NCI-H748 treated with DMSO at 0.1 percent for 48 hours (cell line): ENCODE data around the gene ZP2.
"Not testable (repeated sequence)": the region's sequence is repeated elsewhere in the genome, so short reads cannot be mapped to it uniquely, and the experiment has no call there.

Experiments
- DNase-seq: peaks from one replicate; lab custom pipeline; 2025; lab: John Stamatoyannopoulos, UW

The ZP2 gene

DNA sequence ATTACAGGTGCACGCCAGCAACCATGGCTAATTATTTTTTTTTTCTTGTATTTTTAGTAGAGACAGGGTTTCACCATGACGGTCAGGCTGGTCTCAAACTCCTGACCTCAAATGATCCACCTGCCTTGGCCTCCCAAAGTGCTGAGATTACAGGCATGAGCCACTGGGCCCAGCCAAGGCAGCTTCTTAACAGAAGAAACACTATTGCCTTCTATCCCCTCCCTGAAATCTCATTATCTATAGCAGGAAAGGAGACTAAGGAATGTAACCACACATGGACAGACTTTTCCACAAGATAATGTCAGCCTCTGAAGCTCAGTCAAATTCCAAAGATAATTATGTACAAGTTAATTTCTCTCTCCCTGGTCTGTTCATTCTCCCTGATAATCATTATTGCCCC lies 5.7 kb upstream of the ZP2 start:
- no peak for DNase-seq

DNA sequence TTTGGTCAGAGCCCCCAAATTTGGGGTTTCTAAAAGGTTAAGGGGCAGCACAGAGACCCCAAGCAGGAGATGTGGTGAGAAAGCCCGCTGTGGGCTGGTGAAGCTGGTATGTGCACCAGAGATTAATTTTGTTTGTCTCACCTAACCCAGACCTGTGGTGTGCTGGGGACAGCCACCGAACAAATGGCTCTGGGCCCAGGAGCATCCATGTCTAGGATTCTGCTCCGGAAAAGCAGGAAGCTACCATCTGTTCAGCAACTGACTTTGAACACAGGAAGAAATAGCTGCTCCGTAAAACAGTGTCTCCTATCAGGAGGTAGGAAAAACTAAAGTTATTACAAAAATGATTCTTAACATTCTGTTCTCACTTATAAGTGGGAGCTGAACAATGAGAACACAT lies 2.7 kb upstream of the ZP2 start:
- DNase-seq: no peak

DNA sequence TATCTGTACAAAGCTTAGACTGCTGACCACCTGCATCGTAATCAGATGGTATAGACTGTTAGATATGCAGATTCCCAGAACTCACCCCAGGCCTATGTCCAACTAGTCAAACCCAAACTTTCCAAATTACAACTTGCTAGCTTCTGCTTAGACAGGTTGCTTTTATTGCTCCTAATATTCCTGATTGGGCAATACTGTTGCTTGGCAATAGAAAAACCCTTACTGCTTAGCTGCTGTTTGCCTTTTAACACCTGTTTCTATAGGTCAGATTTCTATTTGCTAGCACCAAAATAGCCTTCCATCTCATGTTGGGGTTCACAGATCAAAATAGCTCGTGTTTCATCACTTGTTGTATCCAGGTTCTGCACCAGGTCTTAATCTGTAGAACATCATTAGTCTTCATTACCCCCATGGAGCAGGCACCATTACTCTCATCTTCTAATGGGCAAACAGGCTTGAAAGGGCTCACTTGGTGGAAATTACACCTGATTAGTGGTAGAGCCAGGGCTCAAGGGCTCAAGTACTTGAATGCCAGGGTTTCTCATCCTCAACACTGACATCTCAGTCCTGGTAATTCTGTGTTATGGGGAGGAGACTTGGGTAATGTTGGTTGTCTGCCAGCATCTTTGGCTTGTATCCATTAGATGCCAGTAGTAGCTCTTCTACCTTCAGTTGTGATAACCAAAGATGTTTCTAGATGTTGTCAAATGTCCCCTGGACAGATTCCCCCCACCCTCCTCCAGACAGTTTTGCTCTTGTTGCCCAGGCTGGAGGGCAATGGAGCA lies 2.7 kb downstream of the ZP2 start:
- DNase-seq: no peak

DNA sequence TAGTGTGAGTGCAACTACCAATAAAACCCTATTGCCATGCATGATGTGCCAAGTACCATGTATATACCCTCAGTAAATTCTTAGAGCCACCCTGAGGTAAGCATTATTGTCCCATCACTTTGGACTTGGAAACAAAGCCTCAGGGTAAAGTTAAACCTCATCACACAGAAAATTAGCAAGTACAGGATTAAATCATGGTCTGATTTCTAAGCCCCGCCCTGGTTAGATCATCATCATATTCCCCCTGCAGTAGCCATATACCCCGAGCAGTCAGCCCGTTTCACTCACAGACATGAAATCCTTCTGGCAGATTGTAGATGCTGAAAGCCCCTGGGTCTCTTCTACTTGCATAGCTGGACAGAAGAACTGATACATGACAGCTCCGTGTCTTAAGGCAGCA lies 4.8 kb downstream of the ZP2 start:
- DNase-seq: no peak

DNA sequence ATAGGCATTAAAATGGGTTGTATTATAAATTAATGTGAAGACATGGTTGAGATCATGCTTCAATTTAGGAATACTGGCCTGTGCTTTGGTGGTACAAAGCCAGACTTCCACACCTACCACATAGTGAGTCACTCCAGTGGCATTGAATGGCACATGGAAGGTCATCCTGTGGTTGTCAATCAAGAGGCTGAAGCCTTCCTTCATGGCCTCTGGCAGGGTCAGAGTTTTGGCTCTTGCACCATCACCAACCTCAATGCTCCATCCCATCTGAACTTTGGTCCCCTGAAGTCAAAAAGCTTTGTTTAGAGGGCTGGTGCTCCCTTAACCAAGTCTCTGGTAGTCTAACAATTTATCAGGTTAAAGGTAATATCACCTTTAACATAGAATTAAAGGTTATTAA lies 6.1 kb downstream of the ZP2 start:
- no peak for DNase-seq

DNA sequence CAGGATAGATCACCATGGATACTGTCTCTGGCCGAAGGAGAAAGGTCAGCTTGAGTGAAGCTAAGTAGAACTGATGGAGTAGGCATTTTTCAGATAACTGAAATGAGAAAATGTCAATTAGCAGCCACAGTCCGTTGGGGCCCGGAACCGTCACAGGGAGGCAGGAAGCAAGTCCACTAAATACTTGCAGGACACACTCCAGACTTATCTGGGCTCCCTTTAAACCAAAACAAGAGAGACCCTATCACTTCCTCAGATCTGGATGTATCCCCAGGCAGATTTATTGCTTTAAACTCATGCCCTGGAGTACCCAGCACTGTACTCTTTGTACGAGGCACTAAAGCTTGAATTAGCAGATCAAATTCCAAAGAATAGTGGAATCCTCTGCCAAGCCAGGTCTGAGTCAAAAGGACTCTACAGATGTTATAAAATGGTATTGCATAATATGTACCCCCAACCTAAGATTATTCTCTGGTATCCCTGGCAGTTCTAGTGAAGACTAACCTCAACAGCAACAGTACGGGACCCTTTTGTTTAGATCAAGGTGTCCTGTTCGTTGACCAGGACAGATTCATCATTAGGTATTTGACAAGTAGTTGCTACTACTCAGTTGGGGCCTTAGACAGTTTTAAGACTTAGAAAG lies 8.1 kb downstream of the ZP2 start:
- no peak for DNase-seq

DNA sequence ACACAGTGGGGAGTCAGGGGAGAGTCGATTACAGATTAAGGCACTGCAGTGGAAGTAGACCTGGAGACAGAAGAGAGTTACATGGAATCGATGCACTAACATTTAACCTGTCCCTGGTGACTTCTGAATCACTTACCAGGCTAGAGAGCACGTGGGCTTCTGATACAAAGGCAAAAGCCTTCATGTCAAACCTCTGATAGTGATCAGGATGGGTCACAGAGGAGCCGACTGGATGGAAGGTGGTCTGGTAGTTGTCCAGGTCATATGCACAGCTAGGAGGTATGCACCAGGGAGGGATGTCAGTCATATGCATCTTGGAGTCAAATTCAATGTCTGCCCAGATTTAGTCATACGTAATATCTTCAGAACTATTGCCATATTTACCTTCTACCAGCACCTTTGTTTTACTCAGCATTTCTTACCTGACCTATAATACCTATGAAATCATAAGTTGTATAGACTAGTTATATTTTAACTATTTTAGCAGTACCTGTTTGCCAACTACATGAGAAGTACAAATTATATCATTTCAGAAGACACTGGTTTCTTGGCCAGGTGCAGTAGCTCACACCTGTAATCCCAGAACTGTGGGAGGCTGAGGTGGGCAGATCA lies 11.7 kb downstream of the ZP2 start:
- no peak for DNase-seq

DNA sequence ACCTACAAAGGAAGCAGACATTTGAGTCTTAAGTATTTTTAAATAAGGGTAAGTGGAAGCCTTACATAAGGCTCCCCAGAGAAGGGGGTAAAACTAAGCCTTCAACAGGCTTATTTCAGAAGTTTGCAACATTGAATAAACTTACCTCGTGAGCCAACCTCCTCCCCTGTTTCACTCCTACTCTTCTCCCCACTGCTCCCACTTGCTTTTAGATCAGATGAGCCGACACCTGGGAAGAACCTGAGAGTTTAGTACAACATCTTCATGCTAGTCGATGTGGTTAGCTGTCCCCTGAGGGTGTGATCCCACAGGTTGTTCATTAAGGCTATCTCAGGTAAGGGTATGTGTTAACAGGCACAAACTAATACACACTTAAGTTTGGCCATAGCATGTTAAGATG lies 13.8 kb downstream of the ZP2 start:
- no peak for DNase-seq

DNA sequence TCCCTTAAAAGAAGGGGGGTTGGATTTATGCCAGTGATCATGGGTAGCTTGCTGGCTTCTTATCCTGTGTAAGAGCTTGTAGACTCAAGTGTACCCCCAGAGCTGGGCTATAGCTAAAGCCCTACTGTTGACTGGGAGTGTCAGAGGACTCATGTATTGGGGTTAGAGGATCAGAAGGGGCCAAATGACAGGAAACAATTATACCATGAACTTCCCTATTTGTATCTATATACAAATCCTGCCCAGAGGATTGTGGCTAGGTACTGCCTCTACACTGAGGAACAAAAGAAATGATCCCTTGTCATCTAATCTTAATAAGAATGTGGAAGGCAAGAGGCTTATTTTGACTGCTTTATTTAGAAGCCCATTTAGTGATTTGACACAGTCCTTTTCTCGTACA lies 14.3 kb downstream of the ZP2 start:
- no peak for DNase-seq

DNA sequence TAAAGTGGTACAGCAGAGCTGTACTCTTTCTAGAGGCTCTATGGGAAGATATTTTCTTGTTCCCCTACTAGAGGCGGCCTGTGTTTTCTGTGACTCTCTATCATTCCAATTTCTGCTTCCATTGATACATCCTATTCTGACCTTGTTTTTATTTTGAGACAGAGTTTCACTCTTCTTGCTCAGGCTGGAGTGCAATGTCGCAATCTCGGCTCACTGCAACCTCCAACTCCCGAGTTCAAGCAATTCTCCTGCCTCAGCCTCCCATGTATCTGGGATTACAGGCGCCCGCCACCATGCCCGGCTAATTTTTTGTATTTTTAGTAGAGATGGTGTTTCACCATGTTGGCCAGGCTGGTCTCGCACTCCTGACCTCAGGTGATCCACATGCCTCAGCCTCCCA lies 16.0 kb downstream of the ZP2 start:
- not testable (repeated sequence) for DNase-seq

DNA sequence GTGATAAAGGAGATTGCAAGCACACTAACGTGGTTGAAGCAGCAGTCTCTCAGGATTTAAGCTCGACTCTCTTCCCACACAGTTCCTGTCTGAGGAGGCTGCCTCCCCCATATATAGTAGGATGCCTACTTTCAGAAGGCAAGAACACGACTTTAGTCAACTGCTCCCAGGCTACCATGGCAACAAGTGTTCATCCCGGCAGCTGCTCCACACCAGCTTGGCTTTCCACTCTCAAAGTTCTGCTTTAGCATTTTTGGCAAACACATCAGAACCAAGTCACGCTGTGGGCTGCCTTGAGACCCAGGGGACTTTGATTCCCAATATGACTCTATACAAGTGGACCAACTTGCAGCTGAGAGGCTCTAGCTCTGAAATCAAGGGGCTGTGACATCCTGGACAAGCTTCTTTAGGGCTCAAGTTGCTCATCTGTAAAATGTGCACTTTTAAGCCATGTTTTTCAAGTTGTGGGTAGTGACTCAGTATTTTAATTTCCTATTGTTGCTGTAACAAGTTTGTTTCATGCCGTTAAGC lies 16.5 kb downstream of the ZP2 start:
- no peak for DNase-seq

DNA sequence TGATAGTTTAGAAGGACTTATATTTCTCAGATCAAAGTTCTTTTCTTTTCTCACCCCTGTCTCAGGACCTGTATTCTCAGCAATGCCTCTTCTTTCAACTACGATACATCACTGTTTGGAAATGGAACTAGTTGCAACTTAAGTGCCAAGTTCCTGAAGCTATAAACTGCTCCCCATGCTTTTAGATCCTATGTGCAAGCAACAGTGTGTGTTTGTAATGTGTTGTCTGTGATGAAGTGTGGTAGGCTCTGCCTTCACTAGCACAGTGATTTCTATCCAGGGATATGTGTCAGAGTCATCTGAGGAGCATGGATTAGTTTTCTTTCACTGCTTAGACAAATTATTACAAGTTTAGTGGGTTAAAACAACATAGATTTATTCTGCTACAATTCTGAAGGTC lies 18.4 kb downstream of the ZP2 start:
- DNase-seq: no peak

DNA sequence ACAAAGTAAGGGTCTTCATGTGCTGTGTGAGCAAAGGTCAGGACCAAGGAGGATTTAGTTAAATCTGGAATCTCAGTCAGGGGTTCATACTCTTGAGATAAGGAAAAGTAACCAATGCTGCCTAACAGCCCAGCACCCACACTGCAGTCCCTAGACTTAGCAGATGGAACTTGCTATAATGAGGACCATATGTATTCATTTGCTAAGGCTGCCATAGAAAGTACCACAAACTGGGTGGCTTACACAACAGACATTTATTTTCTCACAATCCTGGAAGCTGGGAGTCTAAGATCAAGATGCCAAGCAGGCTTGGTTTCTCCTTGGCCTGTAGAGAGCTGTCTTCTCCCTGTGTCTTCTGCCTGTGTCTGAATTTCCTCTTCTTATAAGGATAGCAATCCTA lies 20.8 kb downstream of the ZP2 start:
- no peak for DNase-seq

DNA sequence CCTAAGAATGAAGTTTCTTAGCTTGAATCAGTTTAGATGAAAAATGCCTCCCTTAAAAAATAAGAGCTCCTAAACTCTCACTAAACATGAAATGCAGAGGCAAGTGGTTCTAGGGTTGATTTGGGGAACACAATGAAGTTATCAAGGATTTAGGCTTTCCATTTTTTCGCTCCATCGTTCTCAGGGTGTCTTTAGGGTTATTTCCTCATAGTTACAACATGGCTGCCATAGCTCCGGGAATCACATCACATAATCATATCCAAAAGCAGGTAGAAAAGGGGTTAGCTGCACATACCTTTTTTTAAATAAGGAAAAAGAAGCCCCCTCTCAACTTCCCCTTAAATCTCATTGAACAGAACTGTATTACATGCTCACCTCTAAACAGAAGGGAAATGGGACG lies 21.4 kb downstream of the ZP2 start:
- DNase-seq: no peak

DNA sequence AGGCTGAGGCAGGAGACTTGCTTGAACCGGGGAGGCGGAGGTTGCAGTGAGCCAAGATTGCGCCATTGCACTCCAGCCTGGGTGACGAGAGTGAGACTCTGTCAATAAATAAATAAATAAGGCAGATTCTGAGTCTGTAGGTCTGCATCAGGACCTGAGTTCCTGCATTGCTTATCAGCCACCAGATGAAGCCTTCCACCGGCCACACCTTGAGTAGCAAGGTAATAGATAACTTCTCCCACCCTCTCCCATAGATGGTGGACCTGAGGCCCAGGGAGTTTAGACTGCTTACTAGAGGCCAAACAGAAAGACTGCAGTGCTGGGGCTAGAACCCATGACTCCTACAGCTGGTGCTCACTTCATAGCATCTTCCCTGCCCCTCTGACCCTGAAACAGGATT lies 22.1 kb downstream of the ZP2 start:
- DNase-seq: no peak

DNA sequence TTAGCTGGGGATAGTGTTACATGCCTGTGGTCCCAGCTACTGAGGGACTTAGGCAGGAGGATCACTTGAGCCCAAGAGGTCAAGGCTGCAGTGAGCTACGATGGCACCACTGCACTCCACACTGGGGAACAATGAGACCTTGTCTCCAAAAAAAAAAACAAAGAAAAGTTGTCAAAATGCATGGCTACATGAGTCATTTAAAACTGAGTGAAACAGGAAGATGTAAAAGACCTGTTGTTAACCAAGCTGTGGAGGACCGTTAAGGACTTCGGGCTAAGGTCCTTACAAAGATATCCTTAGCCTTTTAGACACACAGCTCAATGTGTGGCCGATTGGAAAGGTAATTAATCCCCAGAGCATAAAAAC lies 25.1 kb downstream of the ZP2 start:
- DNase-seq: no peak

DNA sequence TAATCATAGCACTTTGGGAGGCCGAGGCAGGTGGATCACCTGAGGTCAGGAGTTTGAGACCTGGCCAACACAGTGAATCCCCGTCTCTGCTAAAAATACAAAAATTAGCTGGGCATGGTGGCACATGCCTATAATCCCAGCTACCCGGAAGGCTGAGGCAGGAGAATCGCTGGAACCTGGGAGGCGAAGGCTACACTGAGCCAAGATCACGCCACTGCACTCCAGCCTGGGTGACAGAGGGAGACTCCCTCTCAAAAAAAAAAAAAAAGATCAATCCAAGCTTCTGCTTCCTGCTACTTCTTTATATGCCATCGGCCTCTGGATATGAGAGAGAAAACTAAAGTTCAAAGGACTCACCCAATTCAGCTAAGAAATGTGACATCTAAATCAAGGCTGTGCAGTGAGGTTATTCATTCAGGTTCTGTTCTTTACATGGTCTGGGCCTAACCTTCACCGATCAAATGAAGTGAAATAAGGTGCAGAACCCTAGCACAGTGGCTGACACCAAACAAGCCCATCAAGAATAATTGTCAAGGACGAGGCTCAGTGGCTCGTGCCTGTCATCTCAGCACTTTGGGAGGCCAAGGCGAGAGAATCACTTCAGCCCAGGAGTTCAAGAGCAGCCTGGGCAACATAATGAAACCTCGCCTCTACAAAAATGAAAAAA lies 25.6 kb downstream of the ZP2 start:
- DNase-seq: no peak

DNA sequence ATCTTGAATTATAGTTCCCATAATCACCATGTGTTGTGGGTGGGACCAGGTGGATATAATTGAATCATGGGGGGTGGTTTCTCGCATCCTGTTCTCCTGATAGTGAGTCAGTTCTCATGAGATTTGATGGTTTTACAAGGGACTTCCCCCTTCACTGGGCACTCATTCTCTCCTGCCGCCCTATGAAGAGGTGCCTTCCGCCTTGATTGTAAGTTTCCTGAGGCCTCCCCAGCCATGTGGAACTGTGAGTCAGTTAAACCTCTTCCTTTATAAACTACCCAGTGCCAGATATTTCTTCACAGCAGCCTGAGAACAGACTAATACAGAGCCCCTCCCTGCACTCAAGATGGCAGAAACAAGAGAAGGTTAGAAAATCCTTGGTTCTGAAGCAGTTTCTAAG lies 26.5 kb downstream of the ZP2 start:
- no peak for DNase-seq

DNA sequence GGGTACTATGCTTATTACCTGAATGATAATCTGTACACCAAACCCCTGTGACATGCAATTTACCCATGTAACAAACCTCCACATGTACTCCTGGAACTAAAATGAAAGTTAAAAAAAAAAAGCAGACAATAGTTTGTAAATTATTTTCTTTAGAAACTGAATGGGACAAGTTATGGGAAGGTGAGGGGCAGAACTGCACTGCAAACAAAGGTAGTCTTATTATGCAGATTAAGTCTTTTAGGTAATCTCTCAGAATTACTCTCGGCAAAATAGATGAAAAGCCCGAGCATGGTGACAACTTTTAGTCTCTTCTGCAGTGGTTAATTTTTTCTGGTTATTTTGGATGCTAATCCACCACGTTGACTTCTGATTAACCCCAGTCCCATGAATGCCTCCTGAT lies 27.4 kb downstream of the ZP2 start:
- DNase-seq: no peak

DNA sequence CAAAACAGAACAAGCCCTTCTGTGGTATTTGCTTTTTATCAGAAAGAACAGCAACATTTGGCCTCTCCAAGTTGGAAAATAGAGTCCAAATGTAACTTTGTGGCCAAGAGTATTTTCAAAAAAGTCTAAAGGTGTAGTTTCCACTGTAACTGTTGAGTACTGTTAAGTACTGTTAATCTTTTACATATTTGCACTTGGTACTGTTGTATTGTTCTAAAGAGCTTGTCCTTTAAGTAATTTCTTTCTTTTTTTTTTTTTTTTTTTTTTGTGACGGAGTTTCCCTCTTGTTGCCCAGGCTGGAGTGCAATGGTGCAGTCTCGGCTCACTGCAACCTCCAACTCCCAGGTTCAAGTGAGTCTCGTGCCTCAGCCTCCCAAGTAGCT lies 31.4 kb downstream of the ZP2 start:
- no peak for DNase-seq

DNA sequence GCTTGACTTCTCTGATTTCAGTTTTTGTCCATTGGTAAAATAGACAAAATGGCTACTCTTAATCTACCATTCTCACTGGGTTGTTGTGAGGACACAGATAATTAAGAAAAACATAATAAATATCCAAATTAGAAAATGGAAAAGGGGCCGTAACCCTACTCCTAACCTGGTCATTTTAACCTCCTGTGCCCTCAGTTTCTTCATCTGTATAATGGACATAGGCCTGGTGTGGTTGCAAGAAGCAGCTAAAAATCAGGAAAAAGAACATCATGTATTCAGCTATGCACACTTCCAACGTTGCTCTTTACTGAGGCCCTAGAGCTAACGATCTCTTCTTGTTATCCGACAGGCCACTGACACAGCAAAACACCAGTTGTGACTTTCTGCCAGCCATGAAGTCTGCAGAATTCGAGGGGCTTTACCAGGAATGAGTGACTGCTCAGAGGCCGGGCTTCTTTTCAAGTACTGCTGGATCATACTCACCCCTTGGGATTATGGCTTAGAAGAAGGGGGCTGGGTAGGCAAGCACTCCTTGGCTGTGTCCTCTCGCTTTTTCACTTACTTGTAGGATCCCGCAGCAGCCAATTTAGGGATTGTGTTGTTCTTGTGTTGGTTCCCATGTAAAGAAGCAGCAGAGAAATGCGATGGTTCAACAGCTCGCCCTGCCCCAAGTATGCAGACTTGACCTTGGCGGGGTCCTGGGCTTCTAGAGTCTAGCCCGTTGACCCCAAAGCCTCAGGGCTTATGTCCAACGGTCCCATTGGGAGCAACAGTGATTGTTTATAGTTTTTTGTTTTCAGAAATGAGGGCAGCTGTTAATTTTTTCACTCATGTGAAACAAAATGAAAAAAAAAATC lies 32.0 kb downstream of the ZP2 start:
- no peak for DNase-seq

DNA sequence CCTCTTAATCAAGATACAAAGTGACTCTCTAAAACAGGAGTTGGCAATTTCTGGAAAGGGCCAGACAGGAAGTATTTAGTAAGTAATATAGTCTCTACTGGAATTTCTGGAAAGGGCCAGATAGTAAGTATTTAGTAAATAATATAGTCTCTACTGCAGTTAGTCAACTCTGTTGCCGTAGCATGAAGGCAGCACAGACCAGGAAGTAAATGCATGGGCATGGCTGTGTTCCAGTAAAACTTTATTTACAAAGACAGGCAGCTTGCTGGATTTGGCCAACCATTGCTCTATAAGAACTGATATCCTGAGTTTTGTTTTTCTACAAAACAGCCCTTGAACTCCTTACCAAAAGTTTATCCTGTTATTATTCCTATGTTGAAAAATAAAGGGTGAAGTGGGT lies 36.0 kb downstream of the ZP2 start:
- DNase-seq: no peak
